Type B pancreatic cell (in vitro differentiated cells): ENCODE data around the gene D2HGDH. TPM values are rescaled to one million over a fixed set of nuclear protein-coding genes. Genes with fewer than 3 reads are reported as not detected.
"Not testable (repeated sequence)": the region's sequence is repeated elsewhere in the genome, so short reads cannot be mapped to it uniquely, and the experiment has no call there.

Source experiments
- DNase-seq: peaks from one replicate; pipeline ENCODE4 v3.0.0; 2021; ENCODE audit warnings: mixed read lengths; ENCODE audit not compliant: unreplicated experiment; ENCODE audit errors: extremely low spot score
- H3K27ac Mint-ChIP-seq: 2 replicates; pipeline ENCODE4 v1.8.0; 2021; ENCODE audit warnings: mild to moderate bottlenecking, mixed read lengths
- H3K27me3 Mint-ChIP-seq: 2 replicates; pipeline ENCODE4 v1.8.0; 2021; ENCODE audit warnings: mixed read lengths
- H3K36me3 Mint-ChIP-seq: 2 replicates; pipeline ENCODE4 v1.8.0; 2021; ENCODE audit warnings: mixed read lengths
- H3K4me1 Mint-ChIP-seq: one replicate; pipeline ENCODE4 v1.8.0; 2021; ENCODE audit warnings: mixed read lengths; ENCODE audit not compliant: unreplicated experiment
- H3K4me3 Mint-ChIP-seq: 2 replicates; pipeline ENCODE4 v1.8.0; 2021; ENCODE audit warnings: mild to moderate bottlenecking, mixed read lengths
- H3K9me3 Mint-ChIP-seq: 2 replicates; pipeline ENCODE4 v1.8.0; 2021; ENCODE audit warnings: mixed read lengths
- total RNA-seq: library from RNA; stranded (reverse); gene quantifications from 2 replicates; pipeline ENCODE4 v1.2.1, GENCODE V29; 2021; ENCODE audit warnings: low replicate concordance
- TF ChIP-seq, protein P1 (sequence below): fragments of 200-600 bp; sonication (generic); conservative IDR thresholded peaks from 2 replicates; pipeline ENCODE4 v1.5.0; 2021; ENCODE audit warnings: antibody characterized with exemption, mild to moderate bottlenecking

The D2HGDH gene
- total RNA-seq, 1 donor from 2014 or later, result 36.0 TPM

DNA sequence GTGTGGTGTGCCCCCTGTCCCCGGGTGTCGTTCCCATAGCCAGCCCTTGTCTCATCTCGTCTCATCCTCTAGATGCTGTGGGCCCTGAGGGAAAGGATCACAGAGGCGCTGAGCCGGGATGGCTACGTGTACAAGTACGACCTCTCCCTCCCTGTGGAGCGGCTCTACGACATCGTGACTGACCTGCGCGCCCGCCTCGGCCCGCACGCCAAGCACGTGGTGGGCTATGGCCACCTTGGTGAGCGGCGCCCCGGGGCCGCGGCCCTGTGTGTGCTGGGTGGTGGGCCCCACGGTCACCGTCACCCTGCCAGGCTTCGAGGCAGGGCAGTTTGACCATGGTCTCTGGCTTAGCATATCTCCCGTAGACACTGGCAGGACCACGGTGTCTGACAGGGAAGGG is 21.3 kb downstream of the D2HGDH start:
- H3K36me3 Mint-ChIP-seq, result peaks cover 9% of the 10 kb centered on the region
- no peaks in the 10 kb centered on the region for H3K27me3 Mint-ChIP-seq
- TF ChIP-seq, protein P1, sequence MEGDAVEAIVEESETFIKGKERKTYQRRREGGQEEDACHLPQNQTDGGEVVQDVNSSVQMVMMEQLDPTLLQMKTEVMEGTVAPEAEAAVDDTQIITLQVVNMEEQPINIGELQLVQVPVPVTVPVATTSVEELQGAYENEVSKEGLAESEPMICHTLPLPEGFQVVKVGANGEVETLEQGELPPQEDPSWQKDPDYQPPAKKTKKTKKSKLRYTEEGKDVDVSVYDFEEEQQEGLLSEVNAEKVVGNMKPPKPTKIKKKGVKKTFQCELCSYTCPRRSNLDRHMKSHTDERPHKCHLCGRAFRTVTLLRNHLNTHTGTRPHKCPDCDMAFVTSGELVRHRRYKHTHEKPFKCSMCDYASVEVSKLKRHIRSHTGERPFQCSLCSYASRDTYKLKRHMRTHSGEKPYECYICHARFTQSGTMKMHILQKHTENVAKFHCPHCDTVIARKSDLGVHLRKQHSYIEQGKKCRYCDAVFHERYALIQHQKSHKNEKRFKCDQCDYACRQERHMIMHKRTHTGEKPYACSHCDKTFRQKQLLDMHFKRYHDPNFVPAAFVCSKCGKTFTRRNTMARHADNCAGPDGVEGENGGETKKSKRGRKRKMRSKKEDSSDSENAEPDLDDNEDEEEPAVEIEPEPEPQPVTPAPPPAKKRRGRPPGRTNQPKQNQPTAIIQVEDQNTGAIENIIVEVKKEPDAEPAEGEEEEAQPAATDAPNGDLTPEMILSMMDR, result no peak
- no peak overlapping the region for H3K27ac Mint-ChIP-seq
- DNase-seq, result no peak
- no peaks in the 10 kb centered on the region for H3K9me3 Mint-ChIP-seq
- peaks cover 11% of the 10 kb centered on the region for H3K4me1 Mint-ChIP-seq
- no peak overlapping the region for H3K4me3 Mint-ChIP-seq

DNA sequence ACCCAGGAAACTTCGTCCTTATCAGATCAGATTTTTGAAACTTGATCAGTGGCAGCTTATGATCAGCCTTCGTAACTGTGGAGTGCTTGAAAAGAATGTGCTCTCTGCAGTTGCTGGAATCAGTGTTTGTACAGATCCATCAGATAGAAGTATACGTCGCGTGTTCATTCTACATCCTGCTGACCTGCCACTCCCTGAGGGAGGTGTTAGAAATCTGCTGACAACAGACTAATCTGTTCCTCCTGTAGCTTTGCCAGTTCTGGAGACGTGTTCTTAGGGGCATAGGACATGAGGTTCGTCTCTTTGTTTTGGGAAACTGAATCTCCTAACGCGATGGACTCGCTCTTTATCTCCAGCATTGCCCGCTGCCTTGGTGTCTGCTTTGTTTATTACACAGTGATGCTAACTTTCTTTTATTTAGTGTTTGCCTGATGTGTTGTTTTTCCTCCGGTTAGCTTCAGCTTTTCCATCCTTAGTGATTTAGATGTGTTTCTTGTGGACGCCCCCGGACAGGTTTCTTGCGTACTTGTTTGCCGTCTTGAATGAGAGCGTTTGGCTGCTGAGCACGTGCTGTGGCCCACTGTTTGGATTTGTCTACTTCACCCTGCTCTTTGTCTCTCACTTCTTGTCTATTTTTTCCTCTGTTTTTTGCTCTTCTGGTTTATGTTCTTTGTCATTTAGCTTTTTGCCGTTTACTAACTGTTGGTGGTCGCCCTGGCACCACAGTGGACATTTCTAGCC is 24.8 kb downstream of the D2HGDH start:
- peak overlapping the region; percentile 86 for H3K27ac Mint-ChIP-seq
- H3K4me3 Mint-ChIP-seq, result peak overlapping the region; percentile 29
- H3K4me1 Mint-ChIP-seq, result peaks cover 24% of the 10 kb centered on the region
- H3K36me3 Mint-ChIP-seq, result peaks cover 17% of the 10 kb centered on the region
- no peaks in the 10 kb centered on the region for H3K27me3 Mint-ChIP-seq
- no peaks in the 10 kb centered on the region for H3K9me3 Mint-ChIP-seq
- TF ChIP-seq, protein P1, result no peak
- DNase-seq, result no peak

DNA sequence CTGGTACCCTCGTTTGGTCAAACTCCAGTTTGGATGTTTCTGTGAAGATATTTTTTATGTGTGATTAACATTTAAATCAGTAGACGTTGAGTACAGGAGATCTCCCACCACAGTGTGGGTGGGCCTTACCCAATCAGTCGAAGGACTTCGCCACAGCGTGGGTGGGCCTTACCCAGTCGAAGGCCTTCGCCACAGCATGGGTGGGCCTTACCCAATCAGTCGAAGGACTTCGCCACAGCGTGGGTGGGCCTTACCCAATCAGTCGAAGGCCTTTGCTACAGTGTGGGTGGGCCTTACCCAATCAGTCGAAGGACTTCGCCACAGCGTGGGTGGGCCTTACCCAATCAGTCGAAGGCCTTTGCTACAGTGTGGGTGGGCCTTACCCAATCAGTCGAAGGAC is 25.5 kb downstream of the D2HGDH start:
- not testable (repeated sequence) for DNase-seq, H3K4me3 Mint-ChIP-seq, H3K27me3 Mint-ChIP-seq, H3K9me3 Mint-ChIP-seq
- Mint-ChIP-seq H3K36me3 (peaks cover 17% of the 10 kb centered on the region), H3K27ac (peak overlapping the region; percentile 86), H3K4me1 (peaks cover 29% of the 10 kb centered on the region)

DNA sequence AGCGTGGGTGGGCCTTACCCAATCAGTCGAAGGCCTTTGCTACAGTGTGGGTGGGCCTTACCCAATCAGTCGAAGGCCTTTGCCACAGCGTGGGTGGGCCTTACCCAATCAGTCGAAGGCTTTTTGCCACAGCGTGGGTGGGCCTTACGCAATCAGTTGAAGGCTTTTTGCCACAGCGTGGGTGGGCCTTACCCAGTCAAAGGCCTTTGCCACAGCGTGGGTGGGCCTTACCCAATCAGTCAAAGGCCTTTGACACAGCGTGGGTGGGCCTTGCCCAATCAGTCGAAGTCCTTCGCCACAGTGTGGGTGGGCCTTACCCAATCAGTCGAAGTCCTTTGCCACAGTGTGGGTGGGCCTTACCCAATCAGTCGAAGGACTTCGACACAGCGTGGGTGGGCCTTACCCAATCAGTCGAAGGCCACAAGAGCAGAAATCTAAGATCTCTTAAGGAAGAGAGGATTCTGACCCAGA is 25.9 kb downstream of the D2HGDH start:
- Mint-ChIP-seq H3K4me3 (no peak overlapping the region), H3K4me1 (peaks cover 29% of the 10 kb centered on the region), H3K36me3 (peaks cover 17% of the 10 kb centered on the region), H3K9me3 (no peaks in the 10 kb centered on the region), H3K27me3 (no peaks in the 10 kb centered on the region), H3K27ac (no peak overlapping the region)
- TF ChIP-seq, protein P1, result no peak
- DNase-seq, result no peak

DNA sequence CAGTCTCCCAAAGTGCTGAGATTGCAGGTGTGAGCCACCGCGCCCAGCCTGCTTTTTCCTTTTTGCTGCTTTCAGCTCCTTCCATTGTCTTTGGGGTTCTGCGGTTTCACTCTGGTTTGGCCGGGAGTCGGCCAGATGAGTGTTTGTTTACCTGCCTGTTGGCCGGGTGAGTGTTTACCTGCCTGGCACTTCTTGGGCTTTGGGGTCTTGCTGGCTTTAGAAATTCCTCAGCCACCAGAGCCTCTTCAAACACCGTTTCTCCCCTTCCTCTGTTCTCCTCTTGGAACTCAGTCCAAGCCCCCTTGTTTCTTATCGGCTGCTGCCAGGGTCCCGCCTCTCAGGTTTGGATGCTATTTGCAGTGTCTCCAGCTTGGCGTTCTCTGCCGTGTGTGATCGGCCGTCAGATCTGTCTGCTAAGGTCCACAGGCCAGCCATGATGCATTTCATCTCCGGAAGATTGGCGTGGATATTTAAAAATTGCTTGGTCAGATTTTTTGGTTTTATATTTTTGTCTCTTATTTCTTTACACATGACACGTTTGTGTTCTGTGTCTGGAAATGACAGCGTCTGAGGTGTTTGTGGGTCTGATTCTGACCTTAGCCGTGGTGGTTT is 28.0 kb downstream of the D2HGDH start:
- H3K36me3 Mint-ChIP-seq, result peaks cover 17% of the 10 kb centered on the region
- H3K27me3 Mint-ChIP-seq, result no peaks in the 10 kb centered on the region
- H3K4me3 Mint-ChIP-seq, result peak overlapping the region; percentile 11
- peak overlapping the region; percentile 95 for H3K27ac Mint-ChIP-seq
- no peaks in the 10 kb centered on the region for H3K9me3 Mint-ChIP-seq
- H3K4me1 Mint-ChIP-seq, result peaks cover 29% of the 10 kb centered on the region
- DNase-seq, result no peak
- TF ChIP-seq, protein P1, result no peak

DNA sequence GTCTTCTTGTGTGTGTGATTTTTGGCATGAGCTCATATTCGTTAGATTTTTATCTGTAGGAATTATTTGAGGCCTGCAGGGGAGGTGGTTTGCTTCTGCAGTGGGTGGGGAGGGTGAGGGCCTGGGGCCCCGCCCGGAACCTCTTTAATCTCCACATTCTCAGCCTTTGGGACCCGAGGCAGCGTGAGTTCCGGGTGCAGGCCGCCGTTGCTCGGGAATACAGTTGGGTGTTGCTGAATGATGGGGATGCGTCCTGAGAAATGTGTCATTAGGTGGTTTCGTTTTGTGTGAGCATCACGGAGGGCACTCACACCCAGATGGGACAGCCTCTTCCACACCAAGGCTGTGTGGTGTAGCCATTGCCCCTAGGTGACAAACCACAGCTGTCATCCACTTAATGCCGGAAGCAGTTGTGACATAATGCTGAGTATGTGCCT is 28.5 kb downstream of the D2HGDH start:
- peak overlapping the region; percentile 95 for H3K27ac Mint-ChIP-seq
- no peaks in the 10 kb centered on the region for H3K27me3 Mint-ChIP-seq
- peaks cover 17% of the 10 kb centered on the region for H3K36me3 Mint-ChIP-seq
- no peaks in the 10 kb centered on the region for H3K9me3 Mint-ChIP-seq
- DNase-seq, result no peak
- TF ChIP-seq, protein P1, result no peak
- H3K4me3 Mint-ChIP-seq, result peak overlapping the region; percentile 11
- H3K4me1 Mint-ChIP-seq, result peaks cover 29% of the 10 kb centered on the region
